ENCODE measurements around the gene CAMK1D. TPM values are rescaled to one million over a fixed set of nuclear protein-coding genes. Genes with fewer than 3 reads are reported as not detected.
"Not testable (repeated sequence)": the region's sequence is repeated elsewhere in the genome, so short reads cannot be mapped to it uniquely, and the experiment has no call there.

Gene CAMK1D
- total RNA-seq, 2 experiments from 2014 or later = 28.8 to 35.3 TPM

DNA sequence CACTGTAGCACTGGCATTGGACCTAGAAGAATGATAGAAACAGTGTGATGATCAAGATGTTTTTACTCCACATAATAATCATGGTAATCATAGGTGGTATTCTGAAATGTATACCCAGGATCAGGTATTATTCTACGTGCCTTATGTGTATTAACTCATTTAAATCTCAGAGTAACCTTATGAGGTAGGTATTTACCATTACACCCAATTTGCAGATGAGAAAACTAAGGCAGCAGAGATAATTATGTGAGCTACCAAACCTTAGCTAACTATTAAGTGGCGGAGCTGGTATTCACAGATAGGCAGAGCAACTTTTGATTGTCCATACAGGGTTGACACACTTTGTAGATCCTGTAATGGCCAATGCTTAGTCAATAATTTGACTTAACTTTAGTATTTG is 2.5 kb downstream of the CAMK1D start:
- no peaks in the 10 kb centered on the region for H3K9me3 Mint-ChIP-seq
- H3K4me1 Mint-ChIP-seq (ENCODE audit: low read depth) = peaks cover 62% of the 10 kb centered on the region
- H3K27ac Mint-ChIP-seq = peak overlapping the region; percentile 93
- DNase-seq = no peak
- no peaks in the 10 kb centered on the region for H3K27me3 ChIP-seq (ENCODE audit: control insufficient read depth in 1 of 2, insufficient read depth in 2 of 2, low read length in 2 of 2)
- H3K27me3 Mint-ChIP-seq = no peaks in the 10 kb centered on the region
- peaks cover 28% of the 10 kb centered on the region for H3K4me1 ChIP-seq (ENCODE audit: insufficient read depth, low read length)
- H3K4me3 Mint-ChIP-seq = peak overlapping the region; percentile 97
- CTCF ChIA-PET = interaction anchor here (2.5 kb wide), 1 partner anchor 304 kb away, joined by 8 read pairs; no protein-coding TSS in a partner anchor
- TF ChIP-seq CTCF (IDR thresholded peaks at IDR 0.05) = no peak
- intact Hi-C loops (cut with DNase I, micrococcal nuclease) = loop anchor here (5.0 to 10.0 kb wide), 4 partner anchors 90 to 303 kb away; partner anchors contain the start of genes CDC123 (in 1 of the 2) and NUDT5 (in 1 of the 2)
- POLR2A ChIA-PET = interaction anchor here (1.2 to 3.6 kb wide), 2 partner anchors 14 to 98 kb away, joined by 4 to 27 read pairs; no protein-coding TSS in a partner anchor
- no peak overlapping the region for H3K4me3 ChIP-seq (ENCODE audit: low read length)
- H3K9me3 ChIP-seq (ENCODE audit: control insufficient read depth in 1 of 2, insufficient read depth in 1 of 2, low read length in 2 of 2) = no peaks in the 10 kb centered on the region
- no peak for ATAC-seq (ENCODE audit: poor library complexity)
- no peak overlapping the region for H3K27ac ChIP-seq (ENCODE audit: low read depth in 1 of 2, low read length in 2 of 2)
- no peaks in the 10 kb centered on the region for H3K36me3 ChIP-seq (ENCODE audit: insufficient read depth, low read length)
- H3K36me3 Mint-ChIP-seq (ENCODE audit: low read depth) = peaks cover 34% of the 10 kb centered on the region

DNA sequence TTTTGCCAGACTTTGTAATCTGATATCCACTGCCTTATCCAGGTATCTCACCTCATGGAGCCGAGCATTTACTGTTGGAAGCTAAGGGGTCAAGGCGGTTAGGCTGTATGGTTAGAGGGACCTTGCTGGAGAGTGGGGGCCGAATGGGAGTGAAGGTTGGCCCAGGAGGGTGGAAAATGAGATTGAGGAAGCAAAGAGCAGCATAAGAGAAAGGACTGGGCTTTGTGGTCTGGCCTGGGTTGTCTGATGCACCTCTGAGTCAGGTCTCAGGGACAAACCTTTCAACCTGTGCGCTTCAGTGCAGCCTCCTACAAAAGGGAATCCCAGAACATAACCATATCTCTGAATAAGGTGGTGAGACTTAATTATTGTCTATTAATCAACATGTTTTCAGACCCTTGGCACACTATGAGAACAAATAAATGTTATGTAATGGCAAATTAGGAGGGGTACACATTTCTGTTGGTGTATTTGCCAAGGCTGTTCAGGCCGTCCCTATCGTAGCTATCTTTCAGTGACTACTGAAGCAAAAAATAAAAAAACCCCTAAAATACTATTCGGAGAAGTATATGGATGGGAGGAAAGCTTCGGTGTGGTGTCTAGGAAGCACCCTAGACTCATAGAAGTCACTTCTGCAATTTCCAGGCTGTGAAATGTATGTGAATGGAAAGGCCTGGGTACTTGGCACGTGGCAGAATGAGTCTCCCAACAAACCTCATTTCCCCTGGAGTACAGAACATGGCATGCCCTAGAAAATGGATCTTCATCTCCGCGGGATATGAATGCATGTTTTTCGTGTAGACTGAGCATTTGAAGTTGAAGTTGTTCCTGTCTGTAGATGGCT is 4.3 kb downstream of the CAMK1D start:
- Mint-ChIP-seq H3K27me3 (no peaks in the 10 kb centered on the region), H3K9me3 (no peaks in the 10 kb centered on the region), H3K27ac (peak overlapping the region; percentile 74), H3K4me3 (peak overlapping the region; percentile 40), H3K36me3 (ENCODE audit: low read depth) (peaks cover 28% of the 10 kb centered on the region), H3K4me1 (ENCODE audit: low read depth) (peaks cover 62% of the 10 kb centered on the region)
- DNase-seq = no peak
- no peaks in the 10 kb centered on the region for H3K36me3 ChIP-seq (ENCODE audit: insufficient read depth, low read length)
- no peaks in the 10 kb centered on the region for H3K9me3 ChIP-seq (ENCODE audit: control insufficient read depth in 1 of 2, insufficient read depth in 1 of 2, low read length in 2 of 2)
- no peak overlapping the region for H3K27ac ChIP-seq (ENCODE audit: low read depth in 1 of 2, low read length in 2 of 2)
- no peak for ATAC-seq (ENCODE audit: poor library complexity)
- CTCF ChIA-PET = no interaction called here
- peaks cover 29% of the 10 kb centered on the region for H3K4me1 ChIP-seq (ENCODE audit: insufficient read depth, low read length)
- no peak overlapping the region for H3K4me3 ChIP-seq (ENCODE audit: low read length)
- no peak for TF ChIP-seq CTCF (IDR thresholded peaks at IDR 0.05)
- H3K27me3 ChIP-seq (ENCODE audit: control insufficient read depth in 1 of 2, insufficient read depth in 2 of 2, low read length in 2 of 2) = no peaks in the 10 kb centered on the region
- intact Hi-C loops (cut with DNase I, micrococcal nuclease) = loop anchor here (5.0 to 10.0 kb wide), 4 partner anchors 91 to 301 kb away; partner anchors contain the start of genes CDC123 (in 1 of the 2) and NUDT5 (in 1 of the 2)
- POLR2A ChIA-PET = no interaction called here

DNA sequence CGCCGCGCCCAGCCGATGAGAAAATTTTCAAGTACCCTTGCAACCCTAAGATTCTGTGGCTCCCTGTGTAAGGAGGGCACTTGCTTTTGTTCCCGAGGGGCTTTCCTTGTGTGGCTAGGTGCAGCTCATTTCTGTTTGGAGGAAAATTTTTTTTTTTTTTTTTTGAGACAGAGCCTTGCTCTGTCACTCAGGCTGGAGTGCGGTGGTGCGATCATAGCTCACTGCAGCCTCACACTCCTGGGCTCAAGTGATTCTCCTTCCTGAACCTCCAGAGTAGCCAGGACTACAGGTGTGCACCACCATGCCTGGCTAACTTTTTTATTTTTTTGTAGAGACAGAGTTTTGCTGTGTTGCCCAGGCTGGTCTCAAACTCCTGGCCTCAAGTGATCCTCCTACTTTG is 5.3 kb downstream of the CAMK1D start:
- DNase-seq; H3K4me3 Mint-ChIP-seq; POLR2A ChIA-PET; H3K27me3 Mint-ChIP-seq; H3K27ac ChIP-seq (ENCODE audit: low read depth in 1 of 2, low read length in 2 of 2); H3K36me3 ChIP-seq (ENCODE audit: insufficient read depth, low read length); ATAC-seq (ENCODE audit: poor library complexity); H3K4me3 ChIP-seq (ENCODE audit: low read length); H3K9me3 ChIP-seq (ENCODE audit: control insufficient read depth in 1 of 2, insufficient read depth in 1 of 2, low read length in 2 of 2); H3K27ac Mint-ChIP-seq; H3K27me3 ChIP-seq (ENCODE audit: control insufficient read depth in 1 of 2, insufficient read depth in 2 of 2, low read length in 2 of 2); H3K9me3 Mint-ChIP-seq: not testable (repeated sequence)
- Mint-ChIP-seq H3K36me3 (ENCODE audit: low read depth) (peaks cover 24% of the 10 kb centered on the region), H3K4me1 (ENCODE audit: low read depth) (peaks cover 70% of the 10 kb centered on the region)
- CTCF ChIA-PET = interaction anchor here (0.7 kb wide), 2 partner anchors 139 to 218 kb away, joined by 3 to 5 read pairs; no protein-coding TSS in a partner anchor
- intact Hi-C loops (cut with DNase I, micrococcal nuclease) = loop anchor here (5.0 to 10.0 kb wide), 5 partner anchors 53 to 300 kb away; partner anchors contain the start of genes CDC123 (in 1 of the 2) and NUDT5 (in 1 of the 2)
- peaks cover 36% of the 10 kb centered on the region for H3K4me1 ChIP-seq (ENCODE audit: insufficient read depth, low read length)

Measured in CD4-positive, alpha-beta T cell (primary cell).